Cardiac muscle cell (in vitro differentiated cells and primary cell): ENCODE data around the gene TTPAL. TPM values are rescaled to one million over a fixed set of nuclear protein-coding genes. Genes with fewer than 3 reads are reported as not detected.

Experiments used
- DNase-seq, 2 donors: peaks; one replicate each; pipeline versions ENCODE4 v3.0.0 to v3.0.0-alpha.2; 2010 to 2017; ENCODE audit warnings: low read depth in 1 of 2, low spot score in 1 of 2
- H3K27ac ChIP-seq: fragments of 200-600 bp; sonication (generic); 2 replicates; pipeline ENCODE4 v1.5.1; 2016
- H3K27me3 ChIP-seq: fragments of 200-600 bp; sonication (generic); 2 replicates; pipeline ENCODE4 v1.6.0; 2016; ENCODE audit warnings: control low read depth
- H3K36me3 ChIP-seq: fragments of 200-600 bp; sonication (generic); 2 replicates; pipeline ENCODE4 v1.5.1; 2016; ENCODE audit warnings: control low read depth
- H3K4me1 ChIP-seq: fragments of 200-600 bp; sonication (generic); 2 replicates; pipeline ENCODE4 v1.8.1; 2017; ENCODE audit warnings: low read depth, mild to moderate bottlenecking, mixed run types
- H3K4me3 ChIP-seq: fragments of 200-600 bp; sonication (generic); 2 replicates; pipeline ENCODE4 v1.5.1; 2016; ENCODE audit warnings: mild to moderate bottlenecking
- H3K9me3 ChIP-seq: fragments of 200-600 bp; sonication (generic); 2 replicates; pipeline ENCODE4 v1.5.1; 2017; ENCODE audit warnings: low read depth, mild to moderate bottlenecking, control low read depth
- polyA plus RNA-seq: library from polyadenylated mRNA; unstranded; fragments of >200 nt; fragmentation: Nextera tagmentation; extraction: Ambion mirVana; gene quantifications from 2 replicates; pipeline ENCODE4 v1.2.1, GENCODE V29; 2016
- total RNA-seq: library from RNA; depleted of rRNA; stranded (reverse); fragments of >200 nt; gene quantifications from 2 replicates; pipeline ENCODE4 v1.2.3, GENCODE V29; 2016
- TF ChIP-seq, protein P1 (sequence below): IDR thresholded peaks from 2 replicates; pipeline ENCODE4 v1.5.1; 2012; ENCODE audit warnings: low read depth, mild to moderate bottlenecking, low read length

The TTPAL gene
- total and polyA plus RNA-seq, 2 experiments from 2014 or later = 6.1 to 9.8 TPM

DNA sequence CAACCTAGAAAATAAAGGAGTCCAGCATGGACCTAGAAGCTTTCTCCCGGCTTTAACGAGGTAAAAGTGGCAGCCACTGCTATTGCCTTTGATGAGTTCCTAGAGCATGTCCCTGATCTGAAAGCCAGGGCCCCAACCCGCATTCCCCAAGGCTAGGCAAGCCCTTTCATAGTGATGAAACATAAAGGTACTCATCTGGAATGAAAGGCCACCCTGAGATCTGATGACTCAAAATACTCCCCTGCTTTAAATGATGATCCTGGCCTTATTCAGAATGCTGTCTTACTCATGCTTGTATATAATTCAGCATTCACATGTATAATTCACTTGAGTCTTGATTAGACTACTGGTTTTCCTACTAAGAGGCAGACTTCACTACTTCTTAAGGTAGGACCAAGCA lies 21.3 kb downstream of the TTPAL start:
- Histone ChIP-seq H3K4me3 (no peak overlapping the region), H3K4me1 (peaks cover 12% of the 10 kb centered on the region), H3K36me3 (peaks cover 46% of the 10 kb centered on the region), H3K9me3 (no peaks in the 10 kb centered on the region), H3K27ac (no peak overlapping the region), H3K27me3 (no peaks in the 10 kb centered on the region)
- TF ChIP-seq, protein P1, sequence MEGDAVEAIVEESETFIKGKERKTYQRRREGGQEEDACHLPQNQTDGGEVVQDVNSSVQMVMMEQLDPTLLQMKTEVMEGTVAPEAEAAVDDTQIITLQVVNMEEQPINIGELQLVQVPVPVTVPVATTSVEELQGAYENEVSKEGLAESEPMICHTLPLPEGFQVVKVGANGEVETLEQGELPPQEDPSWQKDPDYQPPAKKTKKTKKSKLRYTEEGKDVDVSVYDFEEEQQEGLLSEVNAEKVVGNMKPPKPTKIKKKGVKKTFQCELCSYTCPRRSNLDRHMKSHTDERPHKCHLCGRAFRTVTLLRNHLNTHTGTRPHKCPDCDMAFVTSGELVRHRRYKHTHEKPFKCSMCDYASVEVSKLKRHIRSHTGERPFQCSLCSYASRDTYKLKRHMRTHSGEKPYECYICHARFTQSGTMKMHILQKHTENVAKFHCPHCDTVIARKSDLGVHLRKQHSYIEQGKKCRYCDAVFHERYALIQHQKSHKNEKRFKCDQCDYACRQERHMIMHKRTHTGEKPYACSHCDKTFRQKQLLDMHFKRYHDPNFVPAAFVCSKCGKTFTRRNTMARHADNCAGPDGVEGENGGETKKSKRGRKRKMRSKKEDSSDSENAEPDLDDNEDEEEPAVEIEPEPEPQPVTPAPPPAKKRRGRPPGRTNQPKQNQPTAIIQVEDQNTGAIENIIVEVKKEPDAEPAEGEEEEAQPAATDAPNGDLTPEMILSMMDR = no peak
- DNase-seq = no peak

DNA sequence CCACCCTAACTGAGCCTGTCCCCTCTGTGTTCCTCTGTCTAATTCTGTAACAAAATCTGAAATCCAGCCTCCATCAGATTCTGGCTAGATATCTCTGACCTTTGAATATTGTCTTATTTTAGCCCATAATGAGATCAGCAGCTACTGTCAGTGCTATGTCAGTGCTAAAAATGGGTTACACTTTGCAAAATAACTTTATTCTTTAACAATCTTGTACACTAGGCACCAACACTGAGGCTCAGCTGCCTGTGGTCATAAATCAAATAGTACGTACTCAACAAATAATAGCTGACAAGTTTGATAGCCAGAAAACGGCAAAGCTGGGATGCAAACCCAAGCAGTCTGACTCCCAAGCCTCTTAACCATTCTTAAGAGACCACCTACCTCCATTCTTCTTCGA lies 22.1 kb downstream of the TTPAL start:
- Histone ChIP-seq H3K36me3 (peaks cover 51% of the 10 kb centered on the region), H3K4me1 (peaks cover 12% of the 10 kb centered on the region), H3K27me3 (no peaks in the 10 kb centered on the region), H3K9me3 (no peaks in the 10 kb centered on the region), H3K4me3 (no peak overlapping the region), H3K27ac (no peak overlapping the region)
- TF ChIP-seq, protein P1 = no peak
- no peak for DNase-seq

DNA sequence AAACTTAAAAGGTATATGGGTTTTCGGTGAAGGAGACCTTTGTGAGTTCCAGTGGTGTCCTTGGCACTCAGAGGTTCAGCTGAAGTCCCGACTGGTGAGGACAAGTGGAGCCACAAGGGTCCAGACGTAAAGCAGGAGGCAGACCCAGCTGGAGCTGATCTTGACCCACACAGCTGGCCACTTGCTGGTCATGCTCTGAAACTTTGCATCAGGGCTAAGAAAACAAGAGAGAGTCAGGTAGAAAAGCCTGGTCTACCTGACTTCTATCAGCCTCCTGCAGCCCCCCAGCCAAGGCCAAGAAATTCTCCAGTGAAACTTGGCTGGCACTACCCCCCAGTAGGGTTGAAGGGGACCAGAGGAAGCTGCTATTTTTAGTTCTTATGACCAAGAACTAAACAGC lies 24.5 kb downstream of the TTPAL start:
- H3K9me3 ChIP-seq = no peaks in the 10 kb centered on the region
- H3K4me1 ChIP-seq = peaks cover 12% of the 10 kb centered on the region
- H3K27ac ChIP-seq = peak overlapping the region; percentile 65
- peaks cover 68% of the 10 kb centered on the region for H3K36me3 ChIP-seq
- no peak overlapping the region for H3K4me3 ChIP-seq
- H3K27me3 ChIP-seq = no peaks in the 10 kb centered on the region
- TF ChIP-seq, protein P1 = no peak
- no peak for DNase-seq

DNA sequence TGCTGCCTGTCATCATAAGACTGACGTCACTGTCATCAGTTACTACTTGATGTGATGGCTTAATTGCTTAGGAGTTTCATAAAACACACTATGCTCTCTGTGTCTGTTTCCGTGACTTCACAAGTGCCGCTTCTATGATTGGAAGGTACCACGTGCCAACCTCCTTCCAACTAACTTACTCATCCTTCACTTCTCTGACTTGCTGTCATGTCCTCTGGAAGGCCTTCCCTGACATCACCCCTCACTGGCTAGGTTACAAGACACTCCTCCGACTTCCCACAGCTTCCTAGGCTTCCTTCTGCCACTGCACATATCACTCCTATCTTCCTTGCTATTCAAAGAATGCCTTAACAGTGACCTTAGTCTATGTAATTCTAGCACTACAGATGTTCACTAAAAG lies 25.8 kb downstream of the TTPAL start:
- H3K36me3 ChIP-seq = peaks cover 62% of the 10 kb centered on the region
- no peaks in the 10 kb centered on the region for H3K9me3 ChIP-seq
- TF ChIP-seq, protein P1 = no peak
- H3K4me3 ChIP-seq = no peak overlapping the region
- no peak overlapping the region for H3K27ac ChIP-seq
- peak in 1 of 2 donors; percentile 92 for DNase-seq
- H3K4me1 ChIP-seq = peaks cover 12% of the 10 kb centered on the region
- no peaks in the 10 kb centered on the region for H3K27me3 ChIP-seq

DNA sequence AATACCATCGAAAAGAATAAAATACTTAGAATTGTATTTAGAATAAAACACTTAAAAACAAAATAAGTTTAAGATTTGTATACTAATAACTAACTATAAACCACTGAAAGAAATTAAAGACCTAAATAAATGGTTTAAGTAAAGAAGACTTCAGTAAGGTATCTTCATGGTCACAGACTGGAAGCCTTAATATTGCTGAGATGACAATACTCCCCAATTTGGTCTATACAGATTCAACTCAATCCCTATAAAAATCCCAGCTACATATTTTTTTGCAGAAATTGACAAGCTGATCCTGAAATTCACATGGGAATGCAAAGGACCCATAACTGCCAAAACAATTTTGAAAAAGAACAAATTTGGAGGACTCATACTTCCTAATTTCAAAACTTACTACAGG lies 27.3 kb downstream of the TTPAL start:
- Histone ChIP-seq H3K36me3 (peaks cover 74% of the 10 kb centered on the region), H3K9me3 (no peaks in the 10 kb centered on the region), H3K27me3 (no peaks in the 10 kb centered on the region), H3K27ac (no peak overlapping the region), H3K4me1 (peaks cover 12% of the 10 kb centered on the region), H3K4me3 (no peak overlapping the region)
- TF ChIP-seq, protein P1 = no peak
- no peak for DNase-seq
